H1 (cell line): ENCODE data around the gene HS3ST3B1.

Experiments used
- CEBPB ChIP-seq: IDR thresholded peaks from 2 replicates; pipeline ENCODE4 v1.6.1; 2012; ENCODE audit warnings: low read depth, low read length
- CREB1 ChIP-seq: IDR thresholded peaks from 2 replicates; pipeline ENCODE4 v1.6.1; 2012; ENCODE audit warnings: inconsistent platforms
- EP300 ChIP-seq, 2 experiments: IDR thresholded peaks; 1 replicate in 1 of 2; 2 replicates in 1 of 2; pipeline ENCODE4 v1.6.1; 2011 to 2012; ENCODE audit warnings: low read depth in 2 of 2, low read length in 2 of 2, mild to moderate bottlenecking in 2 of 2, borderline replicate concordance in 1 of 2, inconsistent platforms in 1 of 2, moderate library complexity in 1 of 2
- EZH2 ChIP-seq: fragments of 200-600 bp; sonication (generic); IDR thresholded peaks from 2 replicates; pipeline ENCODE4 v1.7.1; 2012; ENCODE audit warnings: low read depth, mild to moderate bottlenecking, moderate library complexity, low read length, inconsistent platforms; ENCODE audit not compliant: severe bottlenecking
- JUND ChIP-seq: IDR thresholded peaks from 2 replicates; pipeline ENCODE4 v1.6.1; 2011; ENCODE audit warnings: mild to moderate bottlenecking, improper control_type of control experiment, low read length
- PHF8 ChIP-seq: fragments of 200-600 bp; sonication (generic); conservative IDR thresholded peaks from 2 replicates; pipeline ENCODE4 v1.7.1; 2012; ENCODE audit warnings: low read depth, mild to moderate bottlenecking, inconsistent platforms, low read length, moderate library complexity
- POLR2A ChIP-seq, 2 experiments: IDR thresholded peaks; 1 replicate in 1 of 2; 2 replicates in 1 of 2; pipeline ENCODE4 v1.6.1; 2011; ENCODE audit warnings: low read depth in 2 of 2, low read length in 2 of 2, mild to moderate bottlenecking in 2 of 2; ENCODE audit errors: control extremely low read depth in 1 of 2
- SP2 ChIP-seq: IDR thresholded peaks from 2 replicates; pipeline ENCODE4 v1.6.1; 2012; ENCODE audit warnings: mild to moderate bottlenecking, low read length, inconsistent platforms
- TAF1 ChIP-seq: IDR thresholded peaks from 2 replicates; pipeline ENCODE4 v1.6.1; 2011; ENCODE audit warnings: mild to moderate bottlenecking, low read depth, low read length
- ZNF274 ChIP-seq: IDR thresholded peaks from 2 replicates; pipeline ENCODE4 v1.7.0; 2012; ENCODE audit warnings: low read length, borderline replicate concordance; ENCODE audit errors: extremely low read depth
- TF ChIP-seq, protein P1 (sequence below): IDR thresholded peaks from 2 replicates; pipeline ENCODE4 v1.6.1; 2011; ENCODE audit warnings: low read length, improper control_type of control experiment
- TF ChIP-seq, protein P2 (sequence below), 3 experiments: IDR thresholded peaks; 1 replicate in 2 of 3; 2 replicates in 1 of 3; pipeline versions ENCODE4 v1.5.1 to v1.6.1; 2011; ENCODE audit warnings: low read length in 3 of 3, mild to moderate bottlenecking in 3 of 3, inconsistent platforms in 2 of 3, low read depth in 1 of 3, moderate library complexity in 1 of 3; ENCODE audit not compliant: insufficient read depth in 1 of 3; ENCODE audit errors: control extremely low read depth in 1 of 3
- TF ChIP-seq, protein P3 (sequence below): IDR thresholded peaks from 2 replicates; pipeline ENCODE4 v1.6.1; 2012; ENCODE audit warnings: inconsistent platforms

DNA sequence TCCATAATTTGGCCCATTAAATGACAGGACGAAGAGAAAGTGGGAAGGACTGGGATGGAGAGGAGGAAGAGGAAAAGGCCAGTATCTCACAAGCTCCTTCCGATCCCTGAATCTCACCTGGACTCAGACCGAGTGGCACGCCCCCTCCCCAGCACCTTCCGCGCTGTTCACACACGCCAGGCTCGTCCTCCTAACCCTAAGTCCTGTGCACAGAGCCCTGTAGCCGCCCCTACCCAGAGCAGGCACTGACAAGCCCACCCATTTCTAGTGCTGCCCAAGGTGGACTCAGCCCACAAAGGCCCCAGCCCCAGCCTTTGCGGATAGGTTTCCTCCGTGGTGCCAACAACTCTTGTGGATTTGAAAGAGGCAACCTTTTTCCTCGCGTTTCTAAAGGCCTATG lies 9.2 kb downstream of the HS3ST3B1 start:
- TF ChIP-seq POLR2A (IDR thresholded peaks at IDR 0.05; ENCODE audit: control extremely low read depth in 1 of 2, low read depth in 2 of 2, low read length in 2 of 2) = no peak
- TF ChIP-seq EZH2 = no peak
- TF ChIP-seq, protein P1, sequence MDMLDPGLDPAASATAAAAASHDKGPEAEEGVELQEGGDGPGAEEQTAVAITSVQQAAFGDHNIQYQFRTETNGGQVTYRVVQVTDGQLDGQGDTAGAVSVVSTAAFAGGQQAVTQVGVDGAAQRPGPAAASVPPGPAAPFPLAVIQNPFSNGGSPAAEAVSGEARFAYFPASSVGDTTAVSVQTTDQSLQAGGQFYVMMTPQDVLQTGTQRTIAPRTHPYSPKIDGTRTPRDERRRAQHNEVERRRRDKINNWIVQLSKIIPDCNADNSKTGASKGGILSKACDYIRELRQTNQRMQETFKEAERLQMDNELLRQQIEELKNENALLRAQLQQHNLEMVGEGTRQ = no peak
- TF ChIP-seq, protein P2, sequence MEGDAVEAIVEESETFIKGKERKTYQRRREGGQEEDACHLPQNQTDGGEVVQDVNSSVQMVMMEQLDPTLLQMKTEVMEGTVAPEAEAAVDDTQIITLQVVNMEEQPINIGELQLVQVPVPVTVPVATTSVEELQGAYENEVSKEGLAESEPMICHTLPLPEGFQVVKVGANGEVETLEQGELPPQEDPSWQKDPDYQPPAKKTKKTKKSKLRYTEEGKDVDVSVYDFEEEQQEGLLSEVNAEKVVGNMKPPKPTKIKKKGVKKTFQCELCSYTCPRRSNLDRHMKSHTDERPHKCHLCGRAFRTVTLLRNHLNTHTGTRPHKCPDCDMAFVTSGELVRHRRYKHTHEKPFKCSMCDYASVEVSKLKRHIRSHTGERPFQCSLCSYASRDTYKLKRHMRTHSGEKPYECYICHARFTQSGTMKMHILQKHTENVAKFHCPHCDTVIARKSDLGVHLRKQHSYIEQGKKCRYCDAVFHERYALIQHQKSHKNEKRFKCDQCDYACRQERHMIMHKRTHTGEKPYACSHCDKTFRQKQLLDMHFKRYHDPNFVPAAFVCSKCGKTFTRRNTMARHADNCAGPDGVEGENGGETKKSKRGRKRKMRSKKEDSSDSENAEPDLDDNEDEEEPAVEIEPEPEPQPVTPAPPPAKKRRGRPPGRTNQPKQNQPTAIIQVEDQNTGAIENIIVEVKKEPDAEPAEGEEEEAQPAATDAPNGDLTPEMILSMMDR (IDR thresholded peaks at IDR 0.05; ENCODE audit: control extremely low read depth in 1 of 3, insufficient read depth in 1 of 3, low read depth in 1 of 3, low read length in 3 of 3) = no peak
- TF ChIP-seq, protein P3, sequence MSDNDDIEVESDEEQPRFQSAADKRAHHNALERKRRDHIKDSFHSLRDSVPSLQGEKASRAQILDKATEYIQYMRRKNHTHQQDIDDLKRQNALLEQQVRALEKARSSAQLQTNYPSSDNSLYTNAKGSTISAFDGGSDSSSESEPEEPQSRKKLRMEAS = no peak
- no peak for TF ChIP-seq TAF1
- no peak for TF ChIP-seq PHF8
- TF ChIP-seq ZNF274 = no peak
- TF ChIP-seq SP2 = no peak
- TF ChIP-seq CREB1 = no peak
- no peak for TF ChIP-seq CEBPB
- TF ChIP-seq JUND = no peak
- TF ChIP-seq EP300 (IDR thresholded peaks at IDR 0.05; ENCODE audit: borderline replicate concordance in 1 of 2, low read depth in 2 of 2, low read length in 2 of 2) = no peak
